Chondrocyte (in vitro differentiated cells): ENCODE results near the gene KDM4B. TPM values are rescaled to one million over a fixed set of nuclear protein-coding genes. Genes with fewer than 3 reads are reported as not detected.

Experiments
- DNase-seq: peaks from one replicate; pipeline ENCODE4 v3.0.0; 2021; ENCODE audit warnings: mixed read lengths, low spot score
- H3K27ac Mint-ChIP-seq: one replicate; pipeline ENCODE4 v1.8.0; 2021; ENCODE audit warnings: mild to moderate bottlenecking, moderate library complexity, mixed read lengths; ENCODE audit not compliant: unreplicated experiment
- H3K27me3 Mint-ChIP-seq: 2 replicates; pipeline ENCODE4 v1.8.0; 2021; ENCODE audit warnings: low read depth, mixed read lengths
- H3K36me3 Mint-ChIP-seq: 2 replicates; pipeline ENCODE4 v1.8.0; 2021; ENCODE audit warnings: low read depth, mixed read lengths
- H3K4me1 Mint-ChIP-seq: 2 replicates; pipeline ENCODE4 v1.8.0; 2021; ENCODE audit warnings: low read depth, mild to moderate bottlenecking, mixed read lengths
- H3K4me3 Mint-ChIP-seq: one replicate; pipeline ENCODE4 v1.8.0; 2021; ENCODE audit warnings: mild to moderate bottlenecking, moderate library complexity, mixed read lengths; ENCODE audit not compliant: unreplicated experiment
- H3K9me3 Mint-ChIP-seq: 2 replicates; pipeline ENCODE4 v1.8.0; 2021; ENCODE audit warnings: low read depth, mixed read lengths
- total RNA-seq: library from RNA; stranded (reverse); gene quantifications from 3 replicates; pipeline ENCODE4 v1.2.1, GENCODE V29; 2021
- TF ChIP-seq, protein P1 (sequence below): fragments of 200-600 bp; sonication (generic); IDR thresholded peaks from 2 replicates; pipeline ENCODE4 v1.5.0; 2021; ENCODE audit warnings: antibody characterized with exemption, mild to moderate bottlenecking, moderate library complexity

KDM4B gene
- total RNA-seq, 1 donor from 2014 or later, result 52.2 TPM

DNA sequence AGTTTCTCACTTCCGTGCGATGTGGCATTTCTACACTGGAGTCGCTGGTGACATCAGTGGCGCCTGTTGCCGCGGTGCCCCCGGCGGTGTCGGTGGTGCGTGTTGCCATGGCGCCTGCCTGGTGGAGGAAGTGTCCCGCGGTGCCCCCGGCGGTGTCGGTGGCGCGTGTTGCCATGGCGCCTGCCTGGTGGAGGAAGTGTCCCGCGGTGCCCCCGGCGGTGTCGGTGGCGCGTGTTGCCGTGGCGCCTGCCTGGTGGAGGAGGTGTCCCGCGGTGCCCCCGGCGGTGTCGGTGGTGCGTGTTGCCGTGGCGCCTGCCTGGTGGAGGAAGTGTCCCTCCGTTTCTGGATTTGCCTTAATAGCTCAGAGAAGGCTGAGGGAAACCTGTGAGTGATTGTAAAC lies 127.6 kb downstream of the KDM4B start:
- TF ChIP-seq, protein P1, sequence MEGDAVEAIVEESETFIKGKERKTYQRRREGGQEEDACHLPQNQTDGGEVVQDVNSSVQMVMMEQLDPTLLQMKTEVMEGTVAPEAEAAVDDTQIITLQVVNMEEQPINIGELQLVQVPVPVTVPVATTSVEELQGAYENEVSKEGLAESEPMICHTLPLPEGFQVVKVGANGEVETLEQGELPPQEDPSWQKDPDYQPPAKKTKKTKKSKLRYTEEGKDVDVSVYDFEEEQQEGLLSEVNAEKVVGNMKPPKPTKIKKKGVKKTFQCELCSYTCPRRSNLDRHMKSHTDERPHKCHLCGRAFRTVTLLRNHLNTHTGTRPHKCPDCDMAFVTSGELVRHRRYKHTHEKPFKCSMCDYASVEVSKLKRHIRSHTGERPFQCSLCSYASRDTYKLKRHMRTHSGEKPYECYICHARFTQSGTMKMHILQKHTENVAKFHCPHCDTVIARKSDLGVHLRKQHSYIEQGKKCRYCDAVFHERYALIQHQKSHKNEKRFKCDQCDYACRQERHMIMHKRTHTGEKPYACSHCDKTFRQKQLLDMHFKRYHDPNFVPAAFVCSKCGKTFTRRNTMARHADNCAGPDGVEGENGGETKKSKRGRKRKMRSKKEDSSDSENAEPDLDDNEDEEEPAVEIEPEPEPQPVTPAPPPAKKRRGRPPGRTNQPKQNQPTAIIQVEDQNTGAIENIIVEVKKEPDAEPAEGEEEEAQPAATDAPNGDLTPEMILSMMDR, result no peak
- H3K36me3 Mint-ChIP-seq, result peaks cover 31% of the 10 kb centered on the region

DNA sequence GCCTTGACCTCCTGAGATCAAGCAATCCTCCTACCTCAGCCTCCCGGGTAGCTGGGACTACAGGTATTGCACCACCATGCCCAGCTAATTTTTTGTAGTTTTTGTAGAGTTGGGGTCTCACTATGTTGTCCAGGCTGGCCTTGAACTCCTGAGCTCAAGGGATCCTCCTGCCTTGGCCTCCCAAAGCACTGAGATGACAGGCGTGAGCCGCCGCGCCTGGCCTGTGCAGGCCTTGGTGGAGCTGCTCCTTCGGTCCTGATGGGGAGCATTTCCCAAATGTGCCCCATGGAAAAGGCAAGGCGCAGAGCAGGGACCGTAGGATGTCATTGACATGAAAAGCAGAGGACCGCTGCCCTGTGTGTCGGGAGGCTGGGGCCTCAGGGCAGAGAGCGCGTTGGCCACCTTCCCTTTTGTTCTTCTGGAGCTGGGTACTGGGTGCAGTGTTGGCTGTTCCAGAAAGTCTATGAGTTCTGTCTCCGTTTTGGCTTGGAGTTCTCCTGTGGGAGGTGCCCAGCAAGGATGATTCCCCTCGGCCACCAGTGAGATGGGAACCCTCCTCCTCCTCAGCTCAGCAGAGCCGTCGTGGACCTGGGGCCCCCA lies 128.5 kb downstream of the KDM4B start:
- Mint-ChIP-seq H3K4me1 (peaks cover 3% of the 10 kb centered on the region), H3K9me3 (peaks cover 24% of the 10 kb centered on the region), H3K27ac (no peak overlapping the region), H3K4me3 (no peak overlapping the region), H3K36me3 (peaks cover 31% of the 10 kb centered on the region), H3K27me3 (no peaks in the 10 kb centered on the region)
- TF ChIP-seq, protein P1, result no peak
- no peak for DNase-seq

More for the DNA sequence above, 127.6 kb downstream of the KDM4B start:
- H3K4me1 Mint-ChIP-seq, result peaks cover 9% of the 10 kb centered on the region
- no peaks in the 10 kb centered on the region for H3K27me3 Mint-ChIP-seq
- peaks cover 24% of the 10 kb centered on the region for H3K9me3 Mint-ChIP-seq
- H3K4me3 Mint-ChIP-seq, result no peak overlapping the region
- DNase-seq, result no peak
- no peak overlapping the region for H3K27ac Mint-ChIP-seq

DNA sequence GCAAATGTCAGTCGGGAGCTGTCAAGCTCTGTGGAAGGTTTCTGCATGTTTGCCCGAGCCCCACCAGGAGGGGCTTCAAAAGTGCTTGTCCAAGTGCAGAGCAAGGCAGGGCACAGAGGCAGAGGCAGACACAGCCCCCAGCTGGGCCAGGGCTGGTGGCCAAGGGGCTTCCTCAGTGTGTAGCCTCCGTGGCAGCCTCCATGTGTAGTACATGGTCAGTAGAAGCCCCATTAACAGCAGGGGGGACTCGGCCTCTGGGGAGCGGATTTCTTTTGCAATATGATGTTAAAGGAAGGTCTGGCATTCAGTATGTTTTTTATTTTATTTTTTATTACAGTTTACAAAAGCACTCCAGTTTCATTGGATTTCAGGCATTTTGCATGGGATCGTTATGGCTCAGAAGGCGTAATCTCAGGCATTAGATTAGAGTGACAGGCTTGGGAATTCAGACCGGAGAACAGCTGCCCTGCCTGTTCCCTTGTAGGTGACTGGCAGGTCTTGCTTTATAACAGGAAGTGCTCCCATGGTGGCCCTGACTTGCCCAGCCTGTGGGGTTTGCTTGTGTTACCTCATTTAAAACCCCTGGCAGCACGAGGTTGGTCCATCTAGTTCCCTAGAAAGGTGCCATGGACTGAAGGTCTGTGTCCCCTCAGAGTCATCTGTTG lies 129.2 kb downstream of the KDM4B start:
- Mint-ChIP-seq H3K4me3 (no peak overlapping the region), H3K4me1 (peaks cover 7% of the 10 kb centered on the region), H3K36me3 (peaks cover 31% of the 10 kb centered on the region), H3K27ac (no peak overlapping the region), H3K27me3 (no peaks in the 10 kb centered on the region), H3K9me3 (peaks cover 24% of the 10 kb centered on the region)
- DNase-seq, result no peak
- TF ChIP-seq, protein P1, result no peak

DNA sequence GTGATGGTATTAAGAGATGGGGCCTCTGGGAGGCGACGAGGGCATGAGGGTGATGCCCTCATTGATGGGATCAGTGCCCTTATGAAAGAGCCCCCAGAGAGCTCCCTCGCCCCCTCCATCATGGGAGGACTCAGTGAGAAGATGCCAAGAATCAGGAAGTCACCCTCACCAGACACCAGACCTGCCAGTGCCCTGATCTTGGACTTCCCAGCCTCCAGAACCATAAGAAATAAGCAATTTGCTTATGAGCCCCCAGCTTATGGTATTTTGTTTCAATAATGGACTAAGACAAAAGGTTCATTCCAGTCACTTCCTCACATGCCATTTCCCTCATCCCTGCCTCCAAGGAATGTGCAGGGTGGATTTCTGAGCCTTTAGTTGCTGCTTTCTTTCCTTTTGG lies 129.7 kb downstream of the KDM4B start:
- DNase-seq, result no peak
- Mint-ChIP-seq H3K4me1 (peaks cover 13% of the 10 kb centered on the region), H3K4me3 (no peak overlapping the region), H3K36me3 (peaks cover 31% of the 10 kb centered on the region), H3K27me3 (no peaks in the 10 kb centered on the region), H3K9me3 (peaks cover 24% of the 10 kb centered on the region), H3K27ac (no peak overlapping the region)
- TF ChIP-seq, protein P1, result no peak

DNA sequence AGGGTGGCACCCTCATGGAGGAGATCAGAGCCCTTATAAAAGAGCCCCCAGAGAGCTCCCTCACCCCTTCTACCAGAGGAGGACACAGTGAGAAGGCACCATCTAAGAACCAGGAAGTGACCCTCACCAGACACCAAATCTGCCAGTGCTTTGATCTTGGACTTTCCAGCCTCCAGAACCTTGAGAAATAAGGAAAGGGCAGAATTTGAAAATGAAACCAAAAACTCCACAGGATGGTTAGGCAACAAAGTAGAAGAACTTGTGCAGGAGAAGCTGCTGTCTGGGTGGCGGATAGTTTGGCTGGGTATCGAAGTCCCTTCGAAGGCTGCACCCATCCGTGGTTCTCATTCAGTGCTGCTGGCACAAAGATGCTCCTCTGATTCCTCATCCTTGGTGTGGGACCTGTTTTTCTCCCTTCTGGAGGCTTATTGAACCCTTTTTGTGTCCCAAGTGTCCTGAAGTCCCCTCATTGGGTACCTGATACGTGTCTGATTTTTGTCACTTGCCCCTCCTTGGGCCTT lies 130.8 kb downstream of the KDM4B start:
- Mint-ChIP-seq H3K27ac (no peak overlapping the region), H3K4me3 (no peak overlapping the region)

More for the DNA sequence above, 130.8 kb downstream of the KDM4B start:
- Mint-ChIP-seq H3K9me3 (peaks cover 24% of the 10 kb centered on the region), H3K4me1 (peaks cover 13% of the 10 kb centered on the region), H3K27me3 (no peaks in the 10 kb centered on the region), H3K36me3 (peaks cover 31% of the 10 kb centered on the region)
- DNase-seq, result no peak
- TF ChIP-seq, protein P1, result no peak
